T-helper 17 cell (primary cell): Measurements from ENCODE around the gene STARD6. TPM values are rescaled to one million over a fixed set of nuclear protein-coding genes. Genes with fewer than 3 reads are reported as not detected.

Source experiments
- ATAC-seq: fragments of 150-1000 bp; cut with Tn5 transposase; 2 replicates; pipeline ENCODE4 v1.10.0; 2021; ENCODE audit warnings: mild to moderate bottlenecking, moderate library complexity
- DNase-seq, 3 donors: peaks; one replicate each; pipeline versions ENCODE4 v3.0.0 to v3.0.0-alpha.2; 2020 to 2021
- H3K9me3 ChIP-seq: one replicate; pipeline ENCODE4 v1.7.0; 2013; ENCODE audit warnings: low read length, mild to moderate bottlenecking; ENCODE audit not compliant: control insufficient read depth, poor library complexity, severe bottlenecking
- H3K27ac Mint-ChIP-seq: one replicate; pipeline ENCODE4 v1.8.0; 2022; ENCODE audit warnings: mild to moderate bottlenecking, moderate library complexity, mixed read lengths
- H3K27me3 Mint-ChIP-seq: one replicate; pipeline ENCODE4 v1.8.0; 2022; ENCODE audit warnings: mixed read lengths
- H3K36me3 Mint-ChIP-seq: one replicate; pipeline ENCODE4 v1.8.0; 2022; ENCODE audit warnings: low read depth, mixed read lengths
- H3K4me1 Mint-ChIP-seq: one replicate; pipeline ENCODE4 v1.8.0; 2022; ENCODE audit warnings: mild to moderate bottlenecking, mixed read lengths
- H3K4me3 Mint-ChIP-seq: one replicate; pipeline ENCODE4 v1.8.0; 2022; ENCODE audit warnings: mild to moderate bottlenecking, moderate library complexity, mixed read lengths
- total RNA-seq, 4 donors: library from RNA in 2 of 4; stranded (reverse) in 2 of 4; gene quantifications; one replicate each; pipeline ENCODE4 v1.2.3 and lab custom pipeline; 2022 to 2026

The STARD6 gene
- total RNA-seq, 2 donors from 2014 or later, result not detected

DNA sequence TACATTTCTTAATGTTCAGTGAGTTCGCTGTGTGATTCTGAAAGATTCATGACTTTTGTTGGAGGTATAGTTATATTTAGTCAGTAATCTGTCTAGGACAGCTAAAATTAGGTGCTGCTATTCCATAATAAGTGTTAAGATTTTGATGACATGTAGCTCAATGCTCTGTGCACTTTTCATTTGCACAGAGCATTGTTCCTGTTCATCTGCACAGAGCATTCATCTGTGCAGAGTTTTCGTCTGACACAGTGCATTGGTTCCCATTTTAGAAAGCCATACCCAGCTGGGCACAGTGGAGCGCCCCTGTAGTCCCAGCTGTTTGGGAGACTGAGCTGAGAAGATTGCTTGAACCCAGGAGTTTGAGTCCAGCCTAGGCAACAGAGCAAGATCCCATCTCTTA lies 79.8 kb downstream of the STARD6 start:
- H3K9me3 ChIP-seq, result no peaks in the 10 kb centered on the region
- peaks cover 13% of the 10 kb centered on the region for H3K4me1 Mint-ChIP-seq
- no peak overlapping the region for H3K27ac Mint-ChIP-seq
- H3K4me3 Mint-ChIP-seq, result no peak overlapping the region
- H3K27me3 Mint-ChIP-seq, result no peaks in the 10 kb centered on the region
- peaks cover 4% of the 10 kb centered on the region for H3K36me3 Mint-ChIP-seq
- ATAC-seq (no peak), DNase-seq (no peak)

Other genes with a start within 250 kb of the STARD6 start
- 100 to 1,000 TPM; 108 TPM for gene MBD2, start 133.2 kb downstream of the STARD6 start, total RNA-seq
- gene POLI, start 88.3 kb downstream of the STARD6 start, total RNA-seq, result 10 to 100 TPM; 27.2 to 28.4 TPM
- 1 to 10 TPM in 1 of 2 donors, under 1 TPM in 1; 0.92 to 1.5 TPM for gene C18orf54, start within 50 bp of the STARD6 start, total RNA-seq
- not detected for gene DYNAP, start 233.4 kb upstream of the STARD6 start, total RNA-seq